Smooth muscle cell (in vitro differentiated cells): ENCODE results near the gene C17orf58. TPM values are rescaled to one million over a fixed set of nuclear protein-coding genes. Genes with fewer than 3 reads are reported as not detected.
"Not testable (repeated sequence)": the region's sequence is repeated elsewhere in the genome, so short reads cannot be mapped to it uniquely, and the experiment has no call there.

Source experiments
- DNase-seq: peaks from one replicate; lab custom pipeline; 2025; ENCODE audit not compliant: unreplicated experiment; lab: John Stamatoyannopoulos, UW
- H2AFZ ChIP-seq: fragments of 200-600 bp; sonication (generic); 2 replicates; pipeline ENCODE4 v1.6.0; 2016; ENCODE audit warnings: antibody characterized with exemption, low read depth, mild to moderate bottlenecking
- H3F3A ChIP-seq: fragments of 200-600 bp; sonication (generic); 2 replicates; pipeline ENCODE4 v1.6.0; 2017; ENCODE audit warnings: antibody characterized with exemption, low read depth
- H3K27ac ChIP-seq: fragments of 200-600 bp; sonication (generic); 2 replicates; pipeline ENCODE4 v1.5.1; 2016; ENCODE audit warnings: low read depth, mild to moderate bottlenecking
- H3K27me3 ChIP-seq: fragments of 200-600 bp; sonication (generic); 2 replicates; pipeline ENCODE4 v1.6.1; 2016; ENCODE audit warnings: low read depth, mild to moderate bottlenecking
- H3K36me3 ChIP-seq: fragments of 200-600 bp; sonication (generic); 2 replicates; pipeline ENCODE4 v1.5.1; 2016; ENCODE audit warnings: low read depth
- H3K4me1 ChIP-seq: fragments of 200-600 bp; sonication (generic); 2 replicates; pipeline ENCODE4 v1.5.1; 2016; ENCODE audit warnings: low read depth
- H3K4me2 ChIP-seq: fragments of 200-600 bp; sonication (generic); 2 replicates; pipeline ENCODE4 v1.6.0; 2016; ENCODE audit warnings: mild to moderate bottlenecking
- H3K4me3 ChIP-seq: fragments of 200-600 bp; sonication (generic); 2 replicates; pipeline ENCODE4 v1.5.1; 2016; ENCODE audit warnings: mild to moderate bottlenecking
- H3K79me2 ChIP-seq: fragments of 200-600 bp; sonication (generic); 2 replicates; pipeline ENCODE4 v1.6.0; 2016; ENCODE audit warnings: low read depth, mild to moderate bottlenecking
- H3K9ac ChIP-seq: fragments of 200-600 bp; sonication (generic); 2 replicates; pipeline ENCODE4 v1.6.0; 2016; ENCODE audit warnings: low read depth
- H3K9me3 ChIP-seq: fragments of 200-600 bp; sonication (generic); replicated peaks from 2 replicates; pipeline ENCODE4 v1.5.1; 2016; ENCODE audit warnings: low read depth
- H4K20me1 ChIP-seq: fragments of 200-600 bp; sonication (generic); 2 replicates; pipeline ENCODE4 v1.6.0; 2016; ENCODE audit warnings: low read depth
- CTCF ChIP-seq: fragments of 200-600 bp; sonication (generic); IDR thresholded peaks from 2 replicates; pipeline ENCODE4 v1.5.1; 2017; ENCODE audit warnings: borderline replicate concordance, mild to moderate bottlenecking, antibody characterized with exemption; ENCODE audit not compliant: insufficient read depth, poor library complexity, severe bottlenecking
- WGBS: methylation state at CpG from one replicate; pipeline ENCODE4 v1.1.7; 2016; ENCODE audit warnings: low lambda C conversion rate; 5-methylcytosine and 5-hydroxymethylcytosine counted together
- polyA plus RNA-seq: library from polyadenylated mRNA; unstranded; fragments of >200 nt; fragmentation: Nextera tagmentation; extraction: Ambion mirVana; gene quantifications from 2 replicates; pipeline ENCODE4 v1.2.1, GENCODE V29; 2016
- total RNA-seq: library from RNA; depleted of rRNA; stranded (reverse); fragments of >200 nt; gene quantifications from 2 replicates; pipeline ENCODE4 v1.2.3, GENCODE V29; 2014

C17orf58 gene
- total and polyA plus RNA-seq, 2 experiments from 2014 or later, result 4.9 to 10.5 TPM

DNA sequence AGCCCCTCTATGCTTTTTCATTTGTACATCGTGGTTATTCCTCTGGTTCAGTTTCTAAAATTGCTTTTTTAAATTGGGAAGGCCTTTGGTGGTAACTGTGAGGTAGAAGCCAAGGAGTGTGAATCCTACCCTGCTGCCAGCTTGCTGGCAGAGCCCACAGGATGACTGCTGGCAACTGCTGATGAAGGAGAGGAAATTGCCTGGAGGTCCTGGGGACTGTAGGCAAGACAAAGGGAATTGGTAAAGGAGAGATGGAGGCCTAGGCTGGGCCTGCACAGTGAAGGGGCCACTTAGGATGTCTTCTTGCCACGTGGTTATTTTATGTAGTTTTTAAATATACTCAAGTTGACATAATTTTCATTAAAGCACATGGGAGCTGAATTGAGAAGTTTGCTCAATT, 15.8 kb downstream of the C17orf58 start:
- Histone ChIP-seq H3K36me3 (no peaks in the 10 kb centered on the region), H3K4me2 (no peak overlapping the region), H3K9me3 (no peaks in the 10 kb centered on the region), H2AFZ (no peak overlapping the region), H3K4me3 (no peak overlapping the region), H3K9ac (no peak overlapping the region), H4K20me1 (peaks cover 2% of the 10 kb centered on the region), H3F3A (peaks cover 3% of the 10 kb centered on the region), H3K4me1 (no peaks in the 10 kb centered on the region), H3K27ac (no peak overlapping the region), H3K79me2 (no peaks in the 10 kb centered on the region), H3K27me3 (no peaks in the 10 kb centered on the region)
- WGBS, result 96% methylated on average over 2 of the region's 2 CpGs
- DNase-seq, result no peak
- no peak for TF ChIP-seq CTCF

DNA sequence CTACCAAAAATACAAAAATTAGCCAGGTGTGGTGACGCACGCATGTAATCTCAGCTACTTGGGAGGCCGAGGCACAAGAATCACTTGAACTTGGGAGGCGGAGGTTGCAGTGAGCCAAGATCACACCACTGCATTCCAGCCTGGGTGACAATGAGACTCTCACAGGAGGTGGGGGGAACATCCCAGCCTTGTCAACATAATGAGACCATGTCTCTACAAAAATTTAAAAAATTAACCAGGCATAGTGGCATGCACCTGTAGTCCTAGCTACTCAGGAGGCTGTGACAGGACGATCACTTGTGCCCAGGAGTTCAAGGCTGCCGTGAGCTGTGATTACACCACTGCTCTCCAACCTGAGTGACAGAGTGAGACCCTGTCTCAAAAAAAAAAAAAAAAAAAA, 20.0 kb downstream of the C17orf58 start:
- H3K27me3 ChIP-seq, H3K4me2 ChIP-seq, H3K4me1 ChIP-seq, DNase-seq, H3K4me3 ChIP-seq, H4K20me1 ChIP-seq, H3K79me2 ChIP-seq, H2AFZ ChIP-seq, H3K9me3 ChIP-seq, H3K9ac ChIP-seq, H3K27ac ChIP-seq, H3F3A ChIP-seq, H3K36me3 ChIP-seq: not testable (repeated sequence)
- 94% methylated on average over 6 of the region's 6 CpGs for WGBS

DNA sequence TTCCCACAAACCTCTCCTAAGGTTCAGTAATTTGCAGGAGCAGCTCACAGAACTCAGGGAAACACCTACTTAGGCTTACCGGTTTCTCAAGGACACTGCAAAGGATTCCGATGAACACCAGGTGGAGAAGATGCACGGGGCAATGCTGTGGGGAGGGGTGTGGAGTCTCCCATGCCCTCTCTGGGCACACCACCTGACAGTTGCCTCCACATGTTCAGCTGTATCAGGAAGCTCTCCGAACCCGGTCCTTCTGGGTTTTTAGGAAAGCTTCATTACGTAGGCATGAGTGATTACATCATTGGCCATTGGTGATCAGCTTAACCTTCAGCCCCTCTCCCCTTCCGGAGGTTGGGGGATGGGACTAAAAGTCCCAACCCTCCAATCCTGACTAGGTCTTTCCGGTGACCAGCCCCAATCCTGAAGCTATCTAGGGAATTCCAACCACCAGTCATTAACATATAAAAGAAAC, 21.6 kb downstream of the C17orf58 start:
- Histone ChIP-seq H2AFZ (no peak overlapping the region), H3K4me2 (no peak overlapping the region), H3K9ac (no peak overlapping the region), H3K36me3 (no peaks in the 10 kb centered on the region), H3K9me3 (no peaks in the 10 kb centered on the region), H3K4me1 (peaks cover 4% of the 10 kb centered on the region), H3K79me2 (no peaks in the 10 kb centered on the region), H3K27ac (no peak overlapping the region), H3K4me3 (no peak overlapping the region), H4K20me1 (peaks cover 2% of the 10 kb centered on the region), H3F3A (peaks cover 3% of the 10 kb centered on the region), H3K27me3 (no peaks in the 10 kb centered on the region)
- DNase-seq, result no peak
- TF ChIP-seq CTCF, result no peak
- 30% methylated on average over 8 of the region's 8 CpGs for WGBS

- DNase-seq, result no peak
- Histone ChIP-seq H3K27ac (no peak overlapping the region), H3K9me3 (no peaks in the 10 kb centered on the region), H3K4me1 (peaks cover 4% of the 10 kb centered on the region), H3F3A (peaks cover 3% of the 10 kb centered on the region), H3K4me3 (no peak overlapping the region), H4K20me1 (peaks cover 2% of the 10 kb centered on the region), H3K27me3 (no peaks in the 10 kb centered on the region), H2AFZ (no peak overlapping the region), H3K4me2 (no peak overlapping the region), H3K9ac (no peak overlapping the region), H3K36me3 (no peaks in the 10 kb centered on the region), H3K79me2 (no peaks in the 10 kb centered on the region)
- WGBS, result 48% methylated on average over 9 of the region's 9 CpGs
- no peak for TF ChIP-seq CTCF
Observed at GRCh38 chr17:67974185-67974584, 22.1 kb downstream of the C17orf58 start.
